CD4-positive, alpha-beta T cell (primary cell): ENCODE results near the gene MAP2K2. TPM values are rescaled to one million over a fixed set of nuclear protein-coding genes. Genes with fewer than 3 reads are reported as not detected.

Experiments used
- ATAC-seq: fragments of 200-7000 bp; cut with Tn5 transposase; one replicate; pipeline ENCODE4 v1.10.0; 2022; ENCODE audit warnings: mild to moderate bottlenecking; ENCODE audit not compliant: poor library complexity
- CTCF ChIA-PET: fragments of 350-600 bp; sonication (Branson Sonifier 250); formaldehyde crosslinking; loops from one replicate; lab custom pipeline; 2021; ENCODE audit warnings: antibody characterized with exemption, inconsistent platforms; lab: Charles Lee
- POLR2A ChIA-PET: fragments of 350-600 bp; sonication (Branson Sonifier 250); formaldehyde crosslinking; loops from one replicate; lab custom pipeline; 2021; ENCODE audit warnings: antibody characterized with exemption, inconsistent platforms; lab: Charles Lee
- DNase-seq, 14 experiments: peaks; one replicate each; pipeline ENCODE4 v3.0.0-alpha.2; 2013 to 2020; ENCODE audit warnings: mixed read lengths in 2 of 14
- H3K27ac ChIP-seq, 2 donors: one replicate each; pipeline versions ENCODE4 v1.5.1 to v1.7.0; 2013; ENCODE audit warnings: low read length in 2 of 2, low read depth in 1 of 2, mild to moderate bottlenecking in 1 of 2
- H3K27me3 ChIP-seq, 2 experiments: 1 replicate in 1 of 2; 2 replicates in 1 of 2; pipeline versions ENCODE4 v1.6.1 to v1.7.0; 2013; ENCODE audit warnings: low read length in 2 of 2, control low read depth in 1 of 2, mild to moderate bottlenecking in 1 of 2, moderate library complexity in 1 of 2; ENCODE audit not compliant: insufficient read depth in 2 of 2, control insufficient read depth in 1 of 2
- H3K36me3 ChIP-seq: one replicate; pipeline ENCODE4 v1.6.1; 2013; ENCODE audit warnings: low read length, control low read depth; ENCODE audit not compliant: insufficient read depth
- H3K4me1 ChIP-seq: one replicate; pipeline ENCODE4 v1.6.1; 2013; ENCODE audit warnings: low read length, control low read depth; ENCODE audit not compliant: insufficient read depth
- H3K4me3 ChIP-seq: one replicate; pipeline ENCODE4 v1.5.1; 2013; ENCODE audit warnings: mild to moderate bottlenecking, low read length, moderate library complexity
- H3K9me3 ChIP-seq, 2 experiments: 1 replicate in 1 of 2; 2 replicates in 1 of 2; pipeline versions ENCODE4 v1.6.1 to v1.7.0; 2013; ENCODE audit warnings: low read length in 2 of 2, mild to moderate bottlenecking in 2 of 2, control low read depth in 1 of 2, moderate library complexity in 1 of 2; ENCODE audit not compliant: control insufficient read depth in 1 of 2, insufficient read depth in 1 of 2
- H3K27ac Mint-ChIP-seq: one replicate; pipeline ENCODE4 v1.8.0; 2020; ENCODE audit warnings: mixed read lengths
- H3K27me3 Mint-ChIP-seq: one replicate; pipeline ENCODE4 v1.8.0; 2021; ENCODE audit warnings: mixed read lengths
- H3K36me3 Mint-ChIP-seq: one replicate; pipeline ENCODE4 v1.8.0; 2021; ENCODE audit warnings: low read depth, mixed read lengths
- H3K4me1 Mint-ChIP-seq: one replicate; pipeline ENCODE4 v1.8.0; 2021; ENCODE audit warnings: low read depth, mixed read lengths
- H3K4me3 Mint-ChIP-seq: one replicate; pipeline ENCODE4 v1.8.0; 2020; ENCODE audit warnings: mild to moderate bottlenecking, mixed read lengths
- H3K9me3 Mint-ChIP-seq: one replicate; pipeline ENCODE4 v1.8.0; 2020; ENCODE audit warnings: mixed read lengths
- intact Hi-C, 2 experiments: fragments of 100-400 bp; cut with DNase I in 1 of 2; cut with micrococcal nuclease in 1 of 2; formaldehyde crosslinking; loops; one replicate each; pipeline versions ENCODE4 v1.15.1 to v1.9.0; 2023 to 2025; cut with DNase I, micrococcal nuclease
- total RNA-seq, 174 experiments: library from RNA in 2 of 174; stranded (reverse) in 2 of 174; gene quantifications; one replicate each; pipeline ENCODE4 v1.2.3 and lab custom pipeline; 2021 to 2026
- TF ChIP-seq, protein P1 (sequence below): fragments of 200-600 bp; IDR thresholded peaks from one replicate; pipeline ENCODE4 v1.8.0; 2022; ENCODE audit warnings: antibody characterized with exemption, mild to moderate bottlenecking

MAP2K2 gene
- total RNA-seq, 2 experiments from 2014 or later, result 72.7 to 77.6 TPM

DNA sequence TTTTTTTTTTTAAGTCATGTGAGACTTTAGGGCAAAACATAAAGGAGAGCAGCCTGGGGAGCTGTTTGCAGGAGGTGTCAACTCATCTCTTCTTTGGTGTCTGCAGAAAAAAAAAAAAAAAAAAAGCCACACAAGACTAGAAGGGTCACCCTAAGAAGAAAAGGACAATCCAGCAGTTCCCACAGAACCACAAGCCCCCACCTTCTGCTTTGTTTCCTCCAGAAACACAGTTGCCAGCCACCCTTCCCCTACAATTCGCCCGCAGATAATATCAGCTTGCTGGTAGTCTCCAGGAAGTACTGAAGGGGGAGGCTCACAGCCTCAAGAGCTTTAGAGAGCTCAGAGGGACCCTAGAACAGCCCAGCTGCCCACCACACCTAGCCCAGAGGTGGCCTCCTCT lies 34.9 kb downstream of the MAP2K2 start:
- Mint-ChIP-seq H3K4me1 (peaks cover 44% of the 10 kb centered on the region), H3K27ac (peak overlapping the region; percentile 95), H3K4me3 (peak overlapping the region; percentile 80), H3K27me3 (no peaks in the 10 kb centered on the region), H3K9me3 (no peaks in the 10 kb centered on the region), H3K36me3 (peaks cover 6% of the 10 kb centered on the region)
- TF ChIP-seq, protein P1, sequence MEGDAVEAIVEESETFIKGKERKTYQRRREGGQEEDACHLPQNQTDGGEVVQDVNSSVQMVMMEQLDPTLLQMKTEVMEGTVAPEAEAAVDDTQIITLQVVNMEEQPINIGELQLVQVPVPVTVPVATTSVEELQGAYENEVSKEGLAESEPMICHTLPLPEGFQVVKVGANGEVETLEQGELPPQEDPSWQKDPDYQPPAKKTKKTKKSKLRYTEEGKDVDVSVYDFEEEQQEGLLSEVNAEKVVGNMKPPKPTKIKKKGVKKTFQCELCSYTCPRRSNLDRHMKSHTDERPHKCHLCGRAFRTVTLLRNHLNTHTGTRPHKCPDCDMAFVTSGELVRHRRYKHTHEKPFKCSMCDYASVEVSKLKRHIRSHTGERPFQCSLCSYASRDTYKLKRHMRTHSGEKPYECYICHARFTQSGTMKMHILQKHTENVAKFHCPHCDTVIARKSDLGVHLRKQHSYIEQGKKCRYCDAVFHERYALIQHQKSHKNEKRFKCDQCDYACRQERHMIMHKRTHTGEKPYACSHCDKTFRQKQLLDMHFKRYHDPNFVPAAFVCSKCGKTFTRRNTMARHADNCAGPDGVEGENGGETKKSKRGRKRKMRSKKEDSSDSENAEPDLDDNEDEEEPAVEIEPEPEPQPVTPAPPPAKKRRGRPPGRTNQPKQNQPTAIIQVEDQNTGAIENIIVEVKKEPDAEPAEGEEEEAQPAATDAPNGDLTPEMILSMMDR, result no peak
- H3K36me3 ChIP-seq, result peaks cover 6% of the 10 kb centered on the region
- peak overlapping the region; percentile 34 for H3K4me3 ChIP-seq
- no peaks in the 10 kb centered on the region for H3K27me3 ChIP-seq
- peaks cover 62% of the 10 kb centered on the region for H3K4me1 ChIP-seq
- ATAC-seq (peak; percentile 77), DNase-seq (peak in 11 of 14 experiments; percentile 21 to 84 (median 49))
- no peaks in the 10 kb centered on the region for H3K9me3 ChIP-seq
- intact Hi-C loops, result loop anchor here (2.0 to 5.0 kb wide), 2 partner anchors 16 to 33 kb away; partner anchors contain the start of gene MAP2K2 (in 1 of the 2)
- ChIA-PET CTCF (interaction anchor here (0.7 kb wide), 1 partner anchor 311 kb away, joined by 3 read pairs; no protein-coding TSS in a partner anchor), POLR2A (interaction anchor here (0.6 to 3.7 kb wide), 17 partner anchors 10 to 104 kb away, joined by 3 to 68 read pairs (median 4); partner anchors contain the start of genes EEF2 and ZBTB7A)
- H3K27ac ChIP-seq, result peak overlapping the region; percentile 52 to 77

DNA sequence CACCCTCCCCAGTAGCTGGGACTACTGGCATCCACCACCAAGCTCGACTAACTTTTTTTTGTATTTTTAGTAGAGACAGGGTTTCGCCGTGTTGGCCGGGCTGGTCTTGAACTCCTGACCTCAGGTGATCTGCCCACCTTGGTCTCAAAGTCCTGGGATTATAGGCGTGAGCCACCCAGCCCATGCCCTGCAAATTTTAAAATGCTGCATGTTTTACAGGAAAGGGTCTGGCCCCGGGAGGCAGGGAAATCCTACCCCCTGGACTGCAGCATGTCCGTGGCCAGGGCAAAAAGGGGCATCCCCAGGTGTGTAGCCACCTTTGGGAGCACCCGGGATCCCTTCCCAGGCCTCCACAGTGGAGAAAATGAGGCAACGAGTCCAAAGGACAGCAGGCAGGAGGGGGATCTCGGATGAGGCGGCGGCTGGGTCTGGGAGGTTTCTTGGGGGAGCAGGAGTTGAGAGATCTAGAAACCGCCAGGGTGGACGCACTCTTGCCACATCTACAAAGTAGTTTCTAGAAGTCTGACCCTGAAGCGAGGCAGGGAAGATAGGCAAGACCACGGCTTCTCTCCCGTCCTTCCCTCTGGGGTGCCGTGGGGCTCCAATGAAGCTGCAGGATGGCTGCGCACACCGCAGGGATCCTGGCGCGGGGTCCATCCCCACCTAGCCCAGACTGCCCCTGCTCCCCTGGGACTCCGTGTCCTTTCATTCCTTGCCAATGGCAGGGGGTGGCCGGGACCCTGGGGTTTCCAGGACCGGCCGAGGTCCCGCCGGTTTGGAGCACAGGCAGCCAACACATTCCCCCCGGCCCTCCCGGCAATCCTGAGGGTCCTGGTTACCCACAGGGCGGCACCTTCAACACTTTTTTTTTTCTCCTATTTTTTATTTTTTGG lies 35.9 kb downstream of the MAP2K2 start:
- peak overlapping the region; percentile 51 to 77 for H3K27ac ChIP-seq
- TF ChIP-seq, protein P1, result no peak

DNA sequence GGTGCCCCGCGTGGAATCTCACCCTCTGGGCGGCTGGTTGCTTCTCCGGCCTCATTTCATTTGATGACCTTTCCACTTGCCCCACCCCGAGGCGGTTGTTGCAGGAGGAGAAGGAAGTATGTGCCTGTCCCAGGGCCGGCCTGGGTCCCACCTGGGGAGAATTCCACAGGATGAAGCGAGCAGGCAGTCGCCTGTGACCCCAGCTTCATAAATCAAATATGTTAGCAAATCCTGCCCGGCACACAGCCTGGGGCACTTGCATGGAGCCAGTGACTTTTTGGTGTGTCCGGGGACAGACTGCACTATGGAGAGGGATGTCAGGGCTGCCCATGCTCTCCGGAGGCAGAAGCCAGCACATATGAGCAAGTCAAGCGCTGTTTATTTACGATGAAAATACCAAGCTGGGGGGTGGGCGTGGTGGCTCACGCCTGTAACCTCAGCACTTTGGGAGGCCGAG lies 37.5 kb downstream of the MAP2K2 start:
- Histone ChIP-seq H3K27ac (peak overlapping the region in 1 of 2 donors; percentile 15), H3K9me3 (no peaks in the 10 kb centered on the region), H3K4me3 (no peak overlapping the region), H3K4me1 (peaks cover 85% of the 10 kb centered on the region), H3K27me3 (no peaks in the 10 kb centered on the region), H3K36me3 (no peaks in the 10 kb centered on the region)
- intact Hi-C loops, result loop anchor here in 1 of 2 experiments (5.0 kb wide), 1 partner anchor 36 kb away; the partner anchor contains the start of gene MAP2K2
- H3K4me1 Mint-ChIP-seq, result peaks cover 50% of the 10 kb centered on the region
- H3K9me3 Mint-ChIP-seq, result no peaks in the 10 kb centered on the region
- peak overlapping the region; percentile 95 for H3K27ac Mint-ChIP-seq
- ChIA-PET POLR2A (interaction anchor here (1.3 to 1.8 kb wide), 2 partner anchors 18 to 20 kb away, joined by 5 read pairs; partner anchors contain the start of gene ZBTB7A), CTCF (interaction anchor here (1.2 kb wide), 1 partner anchor 18 kb away, joined by 3 read pairs; no protein-coding TSS in a partner anchor)
- ATAC-seq (no peak), DNase-seq (no peak)
- peak overlapping the region; percentile 42 for H3K4me3 Mint-ChIP-seq
- TF ChIP-seq, protein P1, result no peak
- no peaks in the 10 kb centered on the region for H3K36me3 Mint-ChIP-seq
- no peaks in the 10 kb centered on the region for H3K27me3 Mint-ChIP-seq

More for the DNA sequence above, 35.9 kb downstream of the MAP2K2 start:
- no peaks in the 10 kb centered on the region for H3K36me3 ChIP-seq
- H3K9me3 ChIP-seq, result no peaks in the 10 kb centered on the region
- Mint-ChIP-seq H3K9me3 (no peaks in the 10 kb centered on the region), H3K4me1 (peaks cover 46% of the 10 kb centered on the region), H3K36me3 (no peaks in the 10 kb centered on the region), H3K27me3 (no peaks in the 10 kb centered on the region), H3K27ac (peak overlapping the region; percentile 95), H3K4me3 (peak overlapping the region; percentile 76)
- CTCF ChIA-PET, result interaction anchor here (1.3 kb wide), 1 partner anchor 52 kb away, joined by 4 read pairs; no protein-coding TSS in a partner anchor
- no peaks in the 10 kb centered on the region for H3K27me3 ChIP-seq
- H3K4me3 ChIP-seq, result peak overlapping the region; percentile 19
- ATAC-seq (no peak), DNase-seq (no peak)
- intact Hi-C loops, result loop anchor here (2.0 to 5.0 kb wide), 2 partner anchors 17 to 34 kb away; partner anchors contain the start of gene MAP2K2 (in 1 of the 2)
- POLR2A ChIA-PET, result interaction anchor here (0.9 to 3.7 kb wide), 5 partner anchors 17 to 100 kb away, joined by 3 to 68 read pairs (median 11); partner anchors contain the start of gene ZBTB7A
- H3K4me1 ChIP-seq, result peaks cover 71% of the 10 kb centered on the region
